Measurements from ENCODE around the gene BBS12. TPM values are rescaled to one million over a fixed set of nuclear protein-coding genes. Genes with fewer than 3 reads are reported as not detected.

BBS12 gene
- total and polyA plus RNA-seq, 9 of the 15 experiments (the other 6 are each of a cell fraction or from before 2014, with no cell fraction given): 2.7 to 6.5 (median 3.3) TPM

DNA sequence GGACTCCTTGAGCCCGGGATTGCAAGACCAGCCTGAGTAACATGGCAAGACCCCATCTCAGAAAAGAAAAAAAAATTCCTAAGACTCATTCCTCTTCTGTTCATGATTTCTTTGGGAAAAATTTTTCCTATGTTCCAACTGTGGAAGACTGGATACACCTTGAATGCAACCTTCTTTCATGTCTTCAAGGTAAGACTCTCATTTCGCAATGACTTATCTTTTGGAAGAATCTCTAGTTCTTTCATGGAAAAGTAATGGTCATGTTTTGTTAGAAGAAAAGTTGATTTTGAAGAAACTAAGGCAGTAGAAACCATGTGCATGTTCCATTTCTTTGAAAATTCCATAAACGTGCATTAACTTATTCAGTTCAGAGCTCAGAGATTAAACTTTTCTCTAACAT lies 26.0 kb upstream of the BBS12 start:
- H3K4me2 ChIP-seq (ENCODE audit: insufficient read depth, low read length): no peak overlapping the region
- no peaks in the 10 kb centered on the region for H3K9me3 ChIP-seq (replicated peaks; ENCODE audit: control insufficient read depth, insufficient read depth, low read depth, low read length)
- no peaks in the 10 kb centered on the region; a peak in 1 of 5 replicates for H3K27me3 ChIP-seq (ENCODE audit: control insufficient read depth in 2 of 2, insufficient read depth in 2 of 2, low read length in 2 of 2)
- ATAC-seq (no peak), FAIRE-seq (no peak), DNase-seq (ENCODE audit: extremely low read depth in 1 of 4, low spot score in 3 of 4) (no peak)
- no peaks in the 10 kb centered on the region for H3K9me1 ChIP-seq (ENCODE audit: control insufficient read depth, insufficient read depth, low read length)
- BruUV-seq (replicated peaks): no TSS peak
- H3K4me1 ChIP-seq (replicated peaks in 1 of 2; ENCODE audit: control insufficient read depth in 2 of 2, insufficient read depth in 2 of 2, low read length in 2 of 2): peaks cover 0 to 23% of the 10 kb centered on the region in 2 experiments; a peak in 3 of 5 replicates
- H3K36me3 ChIP-seq (ENCODE audit: control insufficient read depth, insufficient read depth, low read length): peaks cover 6% of the 10 kb centered on the region; the same call in 1 of the 3 replicates
- POLR2A ChIA-PET: no interaction called here
- no peaks in the 10 kb centered on the region for H3K79me2 ChIP-seq (ENCODE audit: control insufficient read depth, insufficient read depth, low read length)
- WGBS (ENCODE audit: insufficient coverage, low coverage, missing lambda C conversion rate): 82% methylated on average over 3 of the region's 3 CpGs
- no peak overlapping the region for H2AFZ ChIP-seq (ENCODE audit: low read depth, low read length)
- CTCF ChIA-PET (ENCODE audit: low intra/inter-chr PET ratio): no interaction called here
- H4K20me1 ChIP-seq (replicated peaks; ENCODE audit: control insufficient read depth, insufficient read depth, low read length): no peaks in the 10 kb centered on the region
- intact Hi-C loops (cut with micrococcal nuclease): no loop called here
- in situ Hi-C loops (cut with MboI): loop anchor here (5.0 kb wide), 1 partner anchor 84 kb away; the partner anchor contains the start of gene IL21
- TF ChIP-seq CEBPG (CRISPR knock-in tag; IDR thresholded peaks at IDR 0.05) (no peak), CEBPG (tag; conservative IDR thresholded peaks at IDR 0.05 in 1 of 2, IDR thresholded peaks at IDR 0.05 in 1 of 2) (peak; percentile 36 to 74; a peak in 2 of 4 replicates), CEBPB (tag; IDR thresholded peaks at IDR 0.05) (peak; percentile 86), SIN3A (IDR thresholded peaks at IDR 0.05; ENCODE audit: borderline replicate concordance in 2 of 2, control insufficient read depth in 1 of 2, low read depth in 2 of 2, low read length in 2 of 2) (no peak)
- TF ChIP-seq, protein P1, sequence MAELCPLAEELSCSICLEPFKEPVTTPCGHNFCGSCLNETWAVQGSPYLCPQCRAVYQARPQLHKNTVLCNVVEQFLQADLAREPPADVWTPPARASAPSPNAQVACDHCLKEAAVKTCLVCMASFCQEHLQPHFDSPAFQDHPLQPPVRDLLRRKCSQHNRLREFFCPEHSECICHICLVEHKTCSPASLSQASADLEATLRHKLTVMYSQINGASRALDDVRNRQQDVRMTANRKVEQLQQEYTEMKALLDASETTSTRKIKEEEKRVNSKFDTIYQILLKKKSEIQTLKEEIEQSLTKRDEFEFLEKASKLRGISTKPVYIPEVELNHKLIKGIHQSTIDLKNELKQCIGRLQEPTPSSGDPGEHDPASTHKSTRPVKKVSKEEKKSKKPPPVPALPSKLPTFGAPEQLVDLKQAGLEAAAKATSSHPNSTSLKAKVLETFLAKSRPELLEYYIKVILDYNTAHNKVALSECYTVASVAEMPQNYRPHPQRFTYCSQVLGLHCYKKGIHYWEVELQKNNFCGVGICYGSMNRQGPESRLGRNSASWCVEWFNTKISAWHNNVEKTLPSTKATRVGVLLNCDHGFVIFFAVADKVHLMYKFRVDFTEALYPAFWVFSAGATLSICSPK (IDR thresholded peaks at IDR 0.05; ENCODE audit: borderline replicate concordance): no peak
- H3K4me3 ChIP-seq: no peak overlapping the region
- no peak overlapping the region for H3K27ac ChIP-seq (ENCODE audit: extremely low read depth, low read depth, low read length)
- H3K9ac ChIP-seq (ENCODE audit: insufficient read depth in 1 of 2, low read depth in 2 of 2, low read length in 2 of 2): no peak overlapping the region

All from K562 (cell line).